SKM-1 (cell line): ENCODE data around the gene CMC1.

ENCODE experiments used
- DNase-seq: peaks from one replicate; lab custom pipeline; 2025; ENCODE audit not compliant: unreplicated experiment; lab: John Stamatoyannopoulos, UW

CMC1 gene

GRCh38 chr3:28295898-28296490 lies 54.6 kb downstream of the CMC1 start:
- no peak for DNase-seq

GRCh38 chr3:28299705-28300104 lies 58.3 kb downstream of the CMC1 start:
- DNase-seq: no peak

- no peak for DNase-seq
Observed at GRCh38 chr3:28300345-28300962, 59.0 kb downstream of the CMC1 start.

GRCh38 chr3:28301688-28302087 lies 60.3 kb downstream of the CMC1 start:
- DNase-seq: no peak

GRCh38 chr3:28308196-28308595 lies 66.8 kb downstream of the CMC1 start:
- DNase-seq: peak; percentile 56

GRCh38 chr3:28315711-28316110 lies 74.3 kb downstream of the CMC1 start:
- no peak for DNase-seq

GRCh38 chr3:28316226-28316625 lies 74.8 kb downstream of the CMC1 start:
- DNase-seq: no peak

- DNase-seq: peak; percentile 12
Observed at GRCh38 chr3:28317438-28318022, 76.1 kb downstream of the CMC1 start.

- DNase-seq: no peak
Observed at GRCh38 chr3:28320981-28321380, 79.6 kb downstream of the CMC1 start.

GRCh38 chr3:28322464-28322863 lies 81.0 kb downstream of the CMC1 start:
- no peak for DNase-seq

- no peak for DNase-seq
Observed at GRCh38 chr3:28326458-28326926, 85.1 kb downstream of the CMC1 start.

- peak; percentile 14 for DNase-seq
Observed at GRCh38 chr3:28328188-28329151, 87.1 kb downstream of the CMC1 start.

GRCh38 chr3:28334552-28334951 lies 93.1 kb downstream of the CMC1 start:
- DNase-seq: no peak

GRCh38 chr3:28335246-28335645 lies 93.8 kb downstream of the CMC1 start:
- no peak for DNase-seq

GRCh38 chr3:28337230-28337629 lies 95.8 kb downstream of the CMC1 start:
- DNase-seq: no peak

GRCh38 chr3:28343144-28343543 lies 101.7 kb downstream of the CMC1 start:
- DNase-seq: no peak

- no peak for DNase-seq
Observed at GRCh38 chr3:28345690-28346089, 104.3 kb downstream of the CMC1 start.

GRCh38 chr3:28347374-28348264 lies 106.2 kb downstream of the CMC1 start:
- peak; percentile 58 for DNase-seq

- DNase-seq: peak; percentile 63
Observed at GRCh38 chr3:28348265-28348628, 106.8 kb downstream of the CMC1 start.
